A549 treated with AZD9567 at 1 μM for 4 hours (cell line): ENCODE measurements around the gene AREL1. TPM values are rescaled to one million over a fixed set of nuclear protein-coding genes. Genes with fewer than 3 reads are reported as not detected.

Experiments used
- total RNA-seq: library from RNA; stranded (reverse); fragments of 200-300 nt; extraction: Qiagen RNA extraction; gene quantifications from 5 replicates; pipeline ENCODE4 v1.2.3, GENCODE V29; 2022; ENCODE audit not compliant: insufficient read depth

The AREL1 gene
- total RNA-seq = 19.8 to 27.4 TPM (median 25.8 TPM) in 5 replicates

GRCh38 chr14:74712499-74713394, at the start of gene AREL1, which contains the start of gene FCF1:
AREL1 (minus strand) TSS chr14:74713080; CDS start chr14:74685615, 27,465 bp downstream.
FCF1 (plus strand) TSS chr14:74713144; CDS start chr14:74713198, 54 bp downstream.

GRCh38 chr14:74611650-74612349, 101.1 kb downstream of the AREL1 start, which contains the start of gene LTBP2:
LTBP2 (minus strand) TSS chr14:74612237; CDS start chr14:74611944, 293 bp downstream.

Other genes starting within 250 kb of the AREL1 start
- gene NPC2, start 219.8 kb downstream of the AREL1 start, total RNA-seq = 215 to 316 TPM (median 233 TPM) in 5 replicates
- gene ISCA2, start 219.3 kb downstream of the AREL1 start, total RNA-seq = 35.3 to 45.4 TPM (median 39.1 TPM) in 5 replicates
- gene LTBP2, start 100.8 kb downstream of the AREL1 start, total RNA-seq = 8.0 to 10.9 TPM (median 9.3 TPM) in 5 replicates
- 44.0 to 48.6 TPM (median 46.9 TPM) in 5 replicates for gene FCF1, start 64 bp upstream of the AREL1 start, total RNA-seq
- gene YLPM1, start 50.2 kb upstream of the AREL1 start, total RNA-seq = 34.0 to 39.0 TPM (median 35.8 TPM) in 5 replicates
- gene PROX2, start 163.1 kb upstream of the AREL1 start, total RNA-seq = not detected in 5 replicates
- gene DLST, start 168.8 kb upstream of the AREL1 start, total RNA-seq = 100 to 126 TPM (median 102 TPM) in 5 replicates
- gene RPS6KL1, start 210.2 kb upstream of the AREL1 start, total RNA-seq = 0.38 to 0.51 TPM (median 0.40 TPM) in 4 of 5 replicates, not detected in the other
- 3.0 to 5.3 TPM (median 4.1 TPM) in 5 replicates for gene PGF, start 242.5 kb upstream of the AREL1 start, total RNA-seq